HG03064 (cell line): ENCODE measurements around the gene LAMP1.
A peak's percentile ranks its signal among the peaks of the same experiment; 100 is the strongest.
"Not testable (repeated sequence)": the region's sequence is repeated elsewhere in the genome, so short reads cannot be mapped to it uniquely, and the experiment has no call there.

Experiments used
- ATAC-seq: cut with Tn5 transposase; IDR thresholded peaks from one replicate; pipeline ENCODE4 v1.9.1; 2021; ENCODE audit warnings: low read depth; ENCODE audit not compliant: unreplicated experiment

The LAMP1 gene, protein sequence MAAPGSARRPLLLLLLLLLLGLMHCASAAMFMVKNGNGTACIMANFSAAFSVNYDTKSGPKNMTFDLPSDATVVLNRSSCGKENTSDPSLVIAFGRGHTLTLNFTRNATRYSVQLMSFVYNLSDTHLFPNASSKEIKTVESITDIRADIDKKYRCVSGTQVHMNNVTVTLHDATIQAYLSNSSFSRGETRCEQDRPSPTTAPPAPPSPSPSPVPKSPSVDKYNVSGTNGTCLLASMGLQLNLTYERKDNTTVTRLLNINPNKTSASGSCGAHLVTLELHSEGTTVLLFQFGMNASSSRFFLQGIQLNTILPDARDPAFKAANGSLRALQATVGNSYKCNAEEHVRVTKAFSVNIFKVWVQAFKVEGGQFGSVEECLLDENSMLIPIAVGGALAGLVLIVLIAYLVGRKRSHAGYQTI

GRCh38 chr13:113296823-113297369 lies at the start of gene LAMP1:
TSS of gene LAMP1 (plus strand) at chr13:113297239. CDS start at chr13:113297435, 196 bp downstream.
- ATAC-seq: peak; percentile 78

DNA sequence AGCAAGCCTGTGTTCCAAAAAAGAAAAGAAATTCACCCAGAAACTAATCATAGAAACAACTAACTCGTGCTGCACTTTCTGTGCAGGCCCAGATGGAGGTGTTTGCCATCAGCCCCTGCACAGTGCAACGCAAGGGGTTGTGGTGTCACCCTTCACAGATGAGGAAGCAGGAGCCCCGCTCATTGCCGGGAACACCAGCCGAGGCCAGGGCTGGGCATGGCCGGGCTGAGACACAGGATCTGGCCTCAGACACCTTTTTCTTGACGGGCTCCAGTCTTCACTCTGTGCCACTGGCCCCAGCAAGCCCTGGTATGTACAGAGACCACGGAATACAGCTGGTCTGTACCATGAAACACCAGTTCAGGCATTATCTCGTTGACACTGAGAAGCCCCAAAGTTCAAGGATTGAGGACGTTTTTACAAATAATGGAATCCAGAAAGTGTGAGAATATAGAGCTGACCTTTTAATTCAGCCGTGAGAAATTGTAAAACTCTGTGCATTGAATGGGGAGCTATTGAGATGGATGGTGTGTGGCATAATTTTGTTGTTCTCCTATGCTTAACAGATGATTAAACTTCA lies 44.4 kb upstream of the LAMP1 start:
- ATAC-seq: no peak

- ATAC-seq: not testable (repeated sequence)
Measured at GRCh38 chr13:113257908-113258307, 39.1 kb upstream of the LAMP1 start.

- no peak for ATAC-seq
Measured at GRCh38 chr13:113258321-113259054, 38.6 kb upstream of the LAMP1 start.

- ATAC-seq: no peak
Measured at GRCh38 chr13:113260996-113261395, 36.0 kb upstream of the LAMP1 start.

DNA sequence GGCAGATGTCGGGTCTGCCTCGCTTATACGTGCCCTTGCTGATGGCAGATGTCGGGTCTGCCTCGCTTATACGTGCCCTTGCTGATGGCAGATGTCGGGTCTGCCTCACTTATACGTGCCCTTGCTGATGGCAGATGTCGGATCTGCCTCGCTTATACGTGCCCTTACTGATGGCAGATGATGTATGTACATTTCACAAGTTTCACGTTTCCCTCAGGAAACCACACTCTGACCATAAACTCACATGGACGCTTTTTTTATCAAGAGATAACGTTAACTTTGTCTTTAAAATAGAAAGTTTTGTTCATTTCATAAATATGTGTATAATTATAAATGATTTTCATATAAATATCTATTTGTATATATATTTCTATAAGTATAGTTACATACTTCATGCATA lies 34.0 kb upstream of the LAMP1 start:
- not testable (repeated sequence) for ATAC-seq

- no peak for ATAC-seq
Measured at GRCh38 chr13:113267642-113268405, 29.2 kb upstream of the LAMP1 start.

DNA sequence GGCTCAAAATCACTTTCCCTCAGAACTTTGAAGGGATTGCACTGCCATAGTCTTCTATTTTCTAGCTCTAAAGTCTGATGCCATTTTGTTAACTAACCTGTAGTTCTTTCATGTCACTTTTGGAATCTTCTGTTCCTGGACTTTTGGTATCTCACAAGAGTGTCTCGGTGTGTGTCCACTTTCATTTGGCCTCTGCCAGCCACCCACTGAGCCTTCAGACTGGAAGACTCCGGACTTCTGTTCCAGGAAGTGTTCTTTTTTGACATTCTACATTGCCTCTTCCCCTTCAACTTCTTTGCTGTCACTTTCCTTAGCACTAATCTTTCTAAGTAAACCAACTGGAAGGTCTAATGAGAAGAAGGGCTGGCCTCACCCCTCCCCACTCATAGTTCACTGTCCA lies 25.0 kb upstream of the LAMP1 start:
- no peak for ATAC-seq

DNA sequence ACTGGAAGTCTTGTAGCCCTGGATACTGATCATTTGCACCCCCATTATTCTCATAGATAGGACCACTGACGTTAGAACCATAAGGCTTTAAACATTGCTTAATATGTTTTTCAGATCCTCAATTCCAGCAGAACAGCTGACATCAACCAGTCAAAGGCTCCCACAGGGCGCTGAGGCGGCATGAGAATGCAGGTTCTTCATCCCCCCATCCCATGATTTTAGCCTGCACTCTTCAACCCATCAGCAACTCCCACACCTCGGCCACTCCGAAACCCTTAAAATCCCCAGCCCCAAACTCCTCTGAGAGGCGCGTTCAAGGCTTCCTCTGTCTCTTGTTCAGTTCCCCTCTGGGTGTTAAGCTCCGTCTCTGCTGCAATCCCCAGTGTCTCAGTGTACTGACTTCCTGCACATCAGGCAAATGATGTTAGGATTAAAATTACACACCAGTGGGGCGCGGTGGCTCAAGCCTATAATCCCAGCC lies 24.3 kb upstream of the LAMP1 start:
- no peak for ATAC-seq

GRCh38 chr13:113273321-113273720 lies 23.7 kb upstream of the LAMP1 start:
- ATAC-seq: no peak

- ATAC-seq: no peak
Measured at GRCh38 chr13:113273851-113274590, 23.0 kb upstream of the LAMP1 start.

GRCh38 chr13:113274721-113275120 lies 22.3 kb upstream of the LAMP1 start:
- no peak for ATAC-seq

- ATAC-seq: no peak
Measured at GRCh38 chr13:113275387-113275786, 21.7 kb upstream of the LAMP1 start.

- no peak for ATAC-seq
Measured at GRCh38 chr13:113280126-113280525, 16.9 kb upstream of the LAMP1 start.

GRCh38 chr13:113283904-113284303 lies 13.1 kb upstream of the LAMP1 start:
- no peak for ATAC-seq

GRCh38 chr13:113288880-113289279 lies 8.2 kb upstream of the LAMP1 start:
- ATAC-seq: no peak

GRCh38 chr13:113291129-113291528 lies 5.9 kb upstream of the LAMP1 start:
- no peak for ATAC-seq

GRCh38 chr13:113292021-113292862 lies 4.8 kb upstream of the LAMP1 start:
- no peak for ATAC-seq

DNA sequence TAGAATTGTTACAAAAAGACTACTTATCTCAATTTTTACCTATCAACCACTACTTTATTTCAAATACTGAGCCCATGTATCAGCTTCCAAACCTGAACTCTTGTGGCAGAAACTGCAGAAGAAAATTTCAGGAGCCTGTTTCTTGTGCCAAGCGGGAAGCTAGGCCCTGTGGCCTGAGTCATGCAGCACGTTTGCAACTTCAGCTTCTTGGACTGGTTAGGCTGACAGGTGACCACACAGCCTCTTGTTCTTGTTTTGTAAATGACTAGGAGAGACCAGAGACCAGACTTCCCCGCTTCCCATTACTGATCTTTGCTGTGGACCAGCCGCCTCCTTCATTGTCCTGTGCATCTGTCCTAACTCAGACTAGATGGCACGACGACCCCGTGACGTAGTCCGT lies 3.4 kb upstream of the LAMP1 start:
- no peak for ATAC-seq
